Urothelium cell line (cell line): ENCODE measurements around the gene MRAP.

Source experiments
- DNase-seq: peaks from one replicate; pipeline ENCODE4 v3.0.0; 2011; ENCODE audit warnings: low spot score, mixed read lengths
- FAIRE-seq: peaks from 2 replicates; lab custom pipeline; 2011; peaks lifted over from hg19 to GRCh38; lab: Jason Lieb, UNC

The MRAP gene

DNA sequence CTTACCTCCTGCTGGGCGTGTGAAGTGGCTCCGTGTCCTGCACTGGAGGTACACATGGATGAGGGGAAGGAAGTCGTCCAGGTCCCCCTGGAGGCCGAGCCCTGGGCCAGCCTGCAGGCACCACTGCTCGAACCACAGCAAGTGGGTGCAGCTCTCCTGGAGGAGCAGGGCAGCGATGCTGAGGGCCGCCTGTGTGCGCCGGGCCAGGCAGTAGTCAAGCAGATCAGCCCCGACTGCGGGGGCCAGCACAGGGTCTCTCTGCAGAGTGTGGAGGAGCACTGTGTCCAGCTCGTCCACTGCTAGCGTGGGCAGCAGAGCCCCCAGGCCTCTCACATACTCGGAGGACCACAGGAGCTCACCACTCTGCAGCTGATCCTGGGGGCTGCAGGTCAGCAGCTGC, 48.3 kb downstream of the MRAP start:
- no peak for DNase-seq
- no peak for FAIRE-seq

DNA sequence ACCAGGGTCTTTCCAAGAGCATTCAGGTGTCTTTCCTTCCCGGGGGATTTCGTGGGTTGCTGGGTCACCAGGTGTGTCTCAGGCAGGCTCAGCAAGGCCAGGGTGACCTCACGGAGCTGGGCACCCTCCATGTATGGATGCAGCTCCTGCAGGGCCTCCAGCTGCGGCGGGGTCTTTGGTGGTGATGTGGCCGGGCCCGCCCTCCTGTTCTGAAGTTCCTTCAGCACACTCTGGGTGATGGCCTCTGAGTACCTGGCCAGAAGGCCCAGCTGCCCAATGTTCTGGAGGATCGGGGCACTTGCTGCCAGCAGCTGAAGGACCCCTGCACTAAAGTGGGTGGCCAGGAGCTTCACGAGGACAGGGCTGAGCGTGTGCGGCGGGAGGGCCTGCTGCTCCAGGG, 48.7 kb downstream of the MRAP start:
- FAIRE-seq (no peak), DNase-seq (no peak)

DNA sequence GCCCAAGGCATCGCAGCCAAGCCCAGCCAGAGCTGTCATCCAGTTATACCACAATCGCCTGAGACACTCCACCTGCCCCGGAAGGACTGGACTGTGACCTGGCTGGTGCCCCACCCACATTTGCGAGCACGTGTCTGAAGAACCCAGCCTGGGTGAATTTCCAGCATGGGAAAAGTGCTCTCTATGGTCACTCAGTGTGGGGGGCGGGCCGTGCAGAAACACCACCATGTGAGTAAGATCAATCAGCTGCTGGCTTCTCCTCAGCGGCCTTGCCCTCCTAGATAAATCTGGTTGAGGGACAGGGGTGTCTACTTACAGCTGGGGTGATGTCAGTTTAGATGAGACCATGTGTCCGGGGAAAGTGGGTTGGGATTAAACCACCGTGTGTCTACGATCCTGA, 49.3 kb downstream of the MRAP start:
- FAIRE-seq: no peak
- no peak for DNase-seq

DNA sequence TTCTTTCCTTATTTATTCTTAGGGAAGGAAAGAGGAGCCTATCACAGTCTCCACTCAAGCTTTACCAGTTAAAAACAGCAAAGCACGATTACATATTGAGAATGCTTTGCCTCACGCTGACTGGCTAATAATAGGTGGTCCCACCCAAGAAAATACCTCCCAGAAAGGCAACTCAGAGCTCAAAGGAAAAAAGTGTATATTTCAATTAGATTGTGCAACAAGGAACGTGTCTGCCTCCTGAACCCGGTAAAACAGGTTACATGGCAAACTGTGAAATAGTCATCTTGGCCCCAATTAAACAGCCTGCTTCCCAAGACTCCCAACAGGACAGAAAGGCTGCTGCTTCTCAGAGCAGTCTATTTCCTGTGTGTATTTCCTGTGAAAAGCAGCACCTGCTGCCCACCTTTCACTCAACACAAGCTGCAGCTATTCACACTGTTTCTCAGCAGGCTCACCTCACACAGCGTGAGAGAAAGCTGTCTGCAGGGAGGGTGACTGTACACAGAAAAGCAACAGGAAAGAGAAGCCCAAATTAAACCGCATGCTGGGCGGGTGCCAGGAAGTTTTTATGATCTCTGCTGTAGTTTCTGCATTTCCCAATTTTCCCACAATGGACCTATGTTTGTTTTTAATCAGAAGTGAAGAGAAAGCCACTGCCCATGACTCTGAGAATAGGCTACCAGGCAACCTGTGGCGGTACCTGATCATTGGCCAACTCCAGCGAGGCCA, 50.1 kb downstream of the MRAP start:
- no peak for FAIRE-seq
- DNase-seq: no peak

DNA sequence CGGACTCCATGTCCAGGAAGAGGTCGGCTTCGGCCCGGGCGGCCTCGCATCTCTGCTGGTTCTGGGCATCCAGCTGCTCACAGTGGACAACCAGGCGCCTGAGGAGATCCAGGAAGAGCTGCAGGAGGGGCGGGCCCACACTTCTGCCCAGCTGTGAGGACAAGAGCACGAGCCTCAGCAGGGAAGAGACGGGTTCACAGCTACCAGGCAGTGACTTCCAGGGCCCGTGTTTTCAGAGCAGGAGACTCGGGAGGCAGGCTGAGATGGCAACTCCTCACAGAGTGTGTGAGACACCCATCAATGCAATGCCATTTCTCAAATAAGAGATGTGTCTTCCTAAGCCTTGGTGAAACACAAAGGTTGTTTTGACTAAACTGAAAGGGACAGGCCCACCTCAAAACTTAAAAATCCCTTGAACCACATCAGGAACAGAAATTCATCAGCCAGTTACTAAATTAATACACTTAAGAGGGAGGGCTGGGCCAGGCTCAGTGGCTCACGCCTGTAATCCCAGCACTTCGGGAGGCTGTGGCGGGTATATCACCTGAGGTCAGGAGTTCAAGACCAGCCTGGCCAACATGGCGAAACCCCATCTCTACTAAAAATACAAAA, 50.8 kb downstream of the MRAP start:
- DNase-seq: no peak
- FAIRE-seq: no peak

DNA sequence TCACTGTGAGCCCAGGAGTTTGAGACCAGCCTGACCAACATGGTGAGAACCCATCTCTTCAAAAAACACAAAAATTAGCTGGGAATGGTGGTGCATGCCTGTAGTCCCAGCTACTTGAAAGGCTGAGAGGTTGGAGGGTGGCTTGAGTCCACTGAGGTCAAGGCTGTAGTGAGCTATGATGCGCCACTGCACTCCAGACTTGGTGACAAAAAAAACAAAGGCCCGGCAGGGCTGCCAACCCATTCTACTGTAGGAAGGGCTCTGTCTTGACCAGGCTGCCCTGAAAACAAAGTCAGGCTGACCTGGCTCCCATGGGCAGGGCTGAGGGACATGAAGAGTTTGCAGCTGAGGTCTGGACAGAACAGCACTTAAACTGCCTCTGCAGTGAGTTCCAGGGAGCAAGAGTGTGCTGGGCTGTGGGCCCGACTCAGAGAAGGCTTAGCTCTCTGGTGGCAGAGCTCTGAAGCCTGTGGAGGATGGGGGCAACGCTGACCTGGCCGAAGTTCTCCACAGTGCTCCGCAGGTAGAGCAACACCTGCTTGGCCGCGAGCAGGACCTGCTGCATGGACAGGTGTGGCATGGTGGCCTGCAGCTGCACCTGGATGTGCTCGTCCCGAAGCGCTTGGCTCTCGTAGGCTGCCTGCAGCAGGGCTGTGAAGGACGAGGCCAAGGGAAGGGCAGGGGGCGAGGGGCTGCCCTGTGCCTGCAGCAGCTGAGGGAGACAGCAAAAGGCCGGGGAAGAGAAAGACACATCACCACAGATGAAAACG, 51.7 kb downstream of the MRAP start:
- DNase-seq (no peak), FAIRE-seq (no peak)

DNA sequence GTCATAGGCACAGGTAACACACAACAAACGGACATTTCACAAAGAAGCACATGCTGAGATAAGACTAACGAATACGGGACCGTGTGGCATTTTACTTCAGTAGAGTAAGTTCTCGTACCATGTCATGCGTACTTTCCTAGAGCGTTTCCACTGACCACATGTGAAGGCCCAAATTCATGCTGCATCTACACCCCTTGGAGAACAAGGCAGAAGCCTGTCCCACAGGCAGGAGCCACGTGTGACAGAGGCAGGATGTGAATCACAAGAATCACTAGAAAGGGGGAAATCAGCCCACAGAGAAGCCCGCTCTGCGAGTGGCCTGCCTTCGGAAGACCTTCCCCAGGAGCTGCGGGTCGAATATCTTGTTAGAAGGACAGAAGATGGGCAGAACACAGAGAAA, 52.3 kb downstream of the MRAP start:
- FAIRE-seq: no peak
- DNase-seq: no peak

DNA sequence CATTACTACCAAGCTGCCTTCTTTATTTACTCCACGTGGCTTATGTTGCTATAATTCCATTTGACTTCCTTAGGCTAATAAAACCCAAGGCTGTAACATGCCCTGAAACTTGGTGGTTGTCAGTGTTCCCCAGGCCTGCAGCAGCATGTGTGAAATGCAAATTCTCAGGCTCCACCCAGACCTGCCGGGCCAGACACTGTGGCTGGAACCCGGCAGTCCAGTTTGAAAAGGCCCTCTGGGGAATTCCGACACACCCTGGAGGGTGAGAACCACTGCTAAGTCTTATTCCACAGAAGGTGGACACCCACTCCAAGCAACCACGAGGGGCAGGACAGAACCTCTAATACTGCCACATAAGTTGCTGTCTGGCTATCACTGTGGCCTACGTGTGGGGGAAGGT, 52.8 kb downstream of the MRAP start:
- DNase-seq (no peak), FAIRE-seq (no peak)

DNA sequence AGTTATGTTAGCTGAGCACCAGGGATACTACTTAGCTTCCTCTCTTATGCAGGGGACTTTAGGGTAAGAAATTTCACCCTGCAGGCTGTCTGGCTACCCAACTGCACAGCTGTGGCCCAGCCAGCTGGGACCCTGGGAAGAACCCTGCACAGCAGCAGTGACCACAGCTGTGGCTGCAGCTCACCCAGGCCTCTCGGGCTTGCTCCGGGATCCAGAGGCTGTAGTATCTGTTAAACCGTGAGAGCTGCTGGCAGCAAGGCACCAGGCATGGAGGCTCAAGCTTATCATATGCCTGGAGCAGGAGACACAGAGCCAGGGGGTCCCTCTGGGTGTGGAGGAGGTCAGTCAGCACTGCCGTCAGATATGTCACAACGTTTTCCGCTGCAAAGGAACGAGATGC, 53.9 kb downstream of the MRAP start:
- FAIRE-seq (no peak), DNase-seq (no peak)

DNA sequence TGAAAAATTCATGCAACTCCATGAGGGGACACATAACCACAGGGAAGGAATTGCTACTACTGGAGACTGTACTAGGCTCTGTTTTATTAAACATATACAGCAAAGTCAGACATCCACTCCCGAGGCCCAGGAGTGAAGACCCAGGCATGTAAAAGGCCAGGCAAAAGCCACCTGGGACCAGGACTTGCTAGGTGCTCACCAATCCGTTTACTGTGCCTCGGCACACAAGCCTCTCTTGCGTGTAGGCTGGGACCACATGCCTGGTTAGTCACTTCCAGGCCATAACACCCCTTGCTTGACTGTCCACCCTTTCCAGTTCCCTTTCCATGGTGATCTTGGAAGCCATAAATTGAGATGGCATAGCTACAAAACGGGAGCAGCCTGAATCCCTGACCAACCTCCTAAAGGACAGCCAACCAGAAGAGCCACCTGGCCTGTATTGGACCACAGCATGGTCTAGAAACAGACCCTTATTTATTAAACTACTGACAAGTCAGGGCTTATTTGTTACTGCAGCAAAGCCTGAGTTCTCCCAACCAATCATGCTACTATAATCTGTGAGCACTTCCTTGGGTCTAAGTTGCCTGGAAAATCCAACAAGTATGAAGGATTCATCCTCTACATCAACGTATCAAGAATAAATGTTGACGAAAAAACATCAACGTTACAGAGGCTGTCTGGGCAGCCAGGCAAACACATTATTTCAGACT, 54.5 kb downstream of the MRAP start:
- FAIRE-seq: no peak
- no peak for DNase-seq

DNA sequence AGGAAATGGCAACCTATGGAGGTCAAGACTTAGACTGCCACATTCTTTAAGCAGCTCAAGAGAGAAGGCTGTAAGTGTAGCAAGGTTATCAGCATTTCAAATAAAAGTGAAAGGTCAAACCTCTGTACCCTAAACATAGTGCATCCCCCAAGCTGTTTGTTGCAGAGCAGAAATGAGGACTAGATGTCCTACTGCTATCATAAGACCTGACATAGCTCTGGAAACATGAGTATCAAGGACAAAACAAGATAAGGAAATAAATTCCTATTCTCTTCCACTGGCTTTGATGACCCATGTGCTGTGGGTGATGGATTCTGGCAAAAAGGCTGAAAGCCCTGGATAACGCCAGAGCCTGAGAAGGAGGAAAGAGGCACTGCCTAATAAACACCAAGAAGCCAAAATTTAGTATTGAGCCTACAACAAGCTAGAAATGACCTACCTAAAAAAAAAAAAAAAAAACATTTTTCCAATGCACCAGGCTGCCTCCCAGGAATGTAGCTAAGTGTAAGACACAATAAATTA, 58.3 kb downstream of the MRAP start:
- FAIRE-seq: no peak
- no peak for DNase-seq

DNA sequence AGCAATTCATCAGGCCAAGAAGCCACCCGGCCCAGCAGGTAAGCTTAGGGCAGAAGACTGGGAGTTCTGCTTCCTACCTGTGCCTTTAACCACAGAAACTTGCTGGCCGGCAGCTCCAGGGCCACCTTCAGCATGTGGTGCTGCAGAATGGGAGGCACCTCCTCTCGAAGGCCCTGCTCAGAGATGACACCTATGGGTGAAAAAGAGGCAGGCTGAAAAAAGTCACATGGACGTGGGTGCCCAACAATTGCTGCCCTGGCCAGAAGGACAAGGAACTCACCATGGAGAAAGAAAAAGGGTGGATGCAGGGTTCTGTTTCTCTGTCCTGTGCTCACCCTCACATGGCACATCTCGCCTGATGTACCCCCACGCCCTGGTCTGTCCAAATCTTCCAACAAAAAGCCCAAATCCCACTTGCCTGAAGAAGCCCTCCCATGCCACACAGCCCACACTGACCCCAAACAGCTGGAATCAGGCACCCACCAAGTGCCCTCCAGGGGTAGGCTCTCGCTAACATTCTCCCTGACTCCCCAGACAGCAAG, 61.1 kb downstream of the MRAP start:
- FAIRE-seq (no peak), DNase-seq (peak; percentile 23)

DNA sequence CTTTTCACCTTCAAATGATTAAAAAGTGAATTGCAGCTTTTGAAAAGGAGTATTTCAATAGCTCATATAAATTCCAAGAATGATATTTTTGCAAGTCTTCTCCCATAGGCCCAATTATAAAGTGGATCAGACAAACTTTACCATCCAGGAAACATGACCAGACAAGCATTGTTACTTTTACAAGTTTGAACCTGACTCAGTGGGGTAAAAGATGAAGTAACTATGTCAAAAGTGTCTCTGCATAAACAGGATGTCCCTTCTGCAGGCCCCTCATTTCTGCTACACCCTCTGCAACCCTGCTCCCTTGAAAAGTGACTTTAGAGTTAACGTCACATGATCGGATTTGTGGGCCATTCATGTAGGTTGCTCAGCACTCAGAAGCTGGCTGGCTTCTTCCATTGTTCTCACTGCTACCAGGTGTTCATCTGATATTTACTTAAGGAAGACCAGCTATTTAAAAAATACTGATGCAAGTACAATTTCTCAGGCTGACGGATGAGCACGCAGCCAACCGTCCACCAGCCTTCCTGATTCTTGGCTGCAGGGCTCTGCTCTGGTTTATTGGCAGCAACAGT, 61.8 kb downstream of the MRAP start:
- FAIRE-seq (no peak), DNase-seq (no peak)
